SK-N-DZ (cell line): ENCODE data around the gene PCP2. TPM values are rescaled to one million over a fixed set of nuclear protein-coding genes. Genes with fewer than 3 reads are reported as not detected.

Experiments
- DNase-seq: peaks from one replicate; pipeline ENCODE4 v3.0.0-alpha.2; 2015; ENCODE audit warnings: low spot score
- polyA plus RNA-seq, 2 experiments: library from polyadenylated mRNA; depleted of rRNA; stranded (reverse); fragments of >200 nt; gene quantifications; 2 replicates each; pipeline ENCODE4 v1.2.3, GENCODE V29; 2014

Gene PCP2
- polyA plus RNA-seq (2014; cell fraction: cytosol; rRNA removed) = not detected in 2 replicates
- not detected in 2 replicates for polyA plus RNA-seq (2014; cell fraction: nucleus; rRNA removed)

DNA sequence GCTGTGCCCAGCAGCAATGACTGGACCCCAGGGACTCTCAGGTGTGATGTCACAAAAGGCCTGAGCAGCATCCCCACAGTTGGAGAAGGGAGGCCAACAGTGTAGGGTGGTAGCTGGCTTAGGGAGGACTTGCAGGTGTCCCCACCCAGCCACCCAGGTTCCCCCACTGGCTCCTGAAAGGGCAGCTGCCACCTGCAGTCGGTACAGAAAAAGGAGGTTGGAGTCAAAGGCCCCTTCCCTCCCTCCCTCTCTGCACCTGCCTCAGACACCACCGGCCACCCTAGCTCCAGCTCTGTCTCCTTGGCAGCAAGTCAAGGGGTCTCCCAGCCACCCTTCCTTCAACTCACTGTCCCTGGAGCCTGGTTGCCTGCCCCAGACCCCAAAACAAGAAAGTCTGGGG lies at the start of gene PCP2:
Gene PCP2, minus strand, starts transcription at position 22 of the 400 bp plus-strand sequence. CDS start 262 bp downstream, outside the sequence.
- DNase-seq = no peak

DNA sequence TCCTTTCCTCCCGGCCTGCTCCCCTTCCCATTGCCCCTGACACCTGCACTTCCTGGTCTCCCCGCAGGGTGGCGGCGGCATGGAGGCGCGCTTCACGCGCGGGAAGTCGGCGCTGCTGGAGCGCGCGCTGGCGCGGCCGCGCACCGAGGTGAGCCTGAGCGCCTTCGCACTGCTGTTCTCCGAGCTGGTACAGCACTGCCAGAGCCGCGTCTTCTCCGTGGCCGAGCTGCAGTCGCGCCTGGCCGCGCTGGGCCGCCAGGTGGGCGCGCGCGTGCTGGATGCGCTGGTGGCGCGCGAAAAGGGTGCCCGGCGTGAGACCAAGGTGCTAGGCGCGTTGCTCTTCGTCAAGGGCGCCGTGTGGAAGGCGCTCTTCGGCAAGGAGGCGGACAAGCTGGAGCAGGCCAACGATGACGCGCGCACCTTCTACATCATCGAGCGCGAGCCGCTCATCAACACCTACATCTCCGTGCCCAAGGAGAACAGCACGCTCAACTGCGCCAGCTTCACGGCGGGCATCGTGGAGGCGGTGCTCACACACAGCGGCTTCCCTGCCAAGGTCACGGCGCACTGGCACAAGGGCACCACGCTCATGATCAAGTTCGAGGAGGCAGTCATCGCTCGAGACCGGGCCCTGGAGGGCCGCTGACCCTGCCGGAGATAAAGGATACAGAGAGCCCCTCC lies 48.8 kb upstream of the PCP2 start:
- no peak for DNase-seq

DNA sequence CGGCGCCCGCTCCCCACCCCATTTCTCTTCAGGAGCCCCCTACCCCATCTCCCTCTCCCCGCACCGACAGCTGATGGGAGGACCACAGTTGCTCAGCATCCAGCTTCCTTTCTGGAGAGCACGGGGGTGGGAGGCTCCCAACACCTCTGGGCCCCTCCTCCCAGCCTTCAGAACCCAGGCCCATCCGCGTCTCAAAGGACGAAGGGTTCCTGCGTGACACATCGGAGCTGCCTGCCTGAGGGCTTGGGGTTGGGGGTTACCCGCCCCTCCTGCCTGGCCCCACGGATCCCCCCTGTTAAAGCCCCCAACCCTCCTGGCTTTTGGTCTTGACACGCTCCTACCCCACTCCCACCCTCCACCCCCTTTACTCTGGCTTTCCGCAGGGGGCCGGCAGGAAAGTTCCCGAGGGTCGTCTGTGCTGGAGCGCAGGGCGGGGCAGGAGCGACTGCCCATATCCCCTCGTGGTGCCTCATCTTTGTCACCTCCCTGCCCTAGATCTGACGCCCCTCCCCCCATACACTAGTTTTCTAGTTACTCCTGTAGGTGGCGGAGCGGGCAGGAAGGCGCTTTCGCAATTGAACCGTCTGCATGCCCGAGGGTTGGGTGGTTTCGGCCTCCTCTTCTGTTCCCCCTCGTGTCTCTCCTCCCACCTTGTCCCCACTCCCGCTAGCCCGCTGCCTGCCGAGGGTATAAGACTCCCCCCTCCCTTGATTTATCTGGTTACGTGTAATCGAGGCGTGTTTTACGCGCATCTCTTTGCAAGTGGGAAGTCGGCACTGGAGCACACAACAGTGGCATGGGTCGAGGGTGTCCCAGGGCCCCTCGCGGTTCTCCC lies 48.0 kb upstream of the PCP2 start:
- DNase-seq = peak; percentile 71

DNA sequence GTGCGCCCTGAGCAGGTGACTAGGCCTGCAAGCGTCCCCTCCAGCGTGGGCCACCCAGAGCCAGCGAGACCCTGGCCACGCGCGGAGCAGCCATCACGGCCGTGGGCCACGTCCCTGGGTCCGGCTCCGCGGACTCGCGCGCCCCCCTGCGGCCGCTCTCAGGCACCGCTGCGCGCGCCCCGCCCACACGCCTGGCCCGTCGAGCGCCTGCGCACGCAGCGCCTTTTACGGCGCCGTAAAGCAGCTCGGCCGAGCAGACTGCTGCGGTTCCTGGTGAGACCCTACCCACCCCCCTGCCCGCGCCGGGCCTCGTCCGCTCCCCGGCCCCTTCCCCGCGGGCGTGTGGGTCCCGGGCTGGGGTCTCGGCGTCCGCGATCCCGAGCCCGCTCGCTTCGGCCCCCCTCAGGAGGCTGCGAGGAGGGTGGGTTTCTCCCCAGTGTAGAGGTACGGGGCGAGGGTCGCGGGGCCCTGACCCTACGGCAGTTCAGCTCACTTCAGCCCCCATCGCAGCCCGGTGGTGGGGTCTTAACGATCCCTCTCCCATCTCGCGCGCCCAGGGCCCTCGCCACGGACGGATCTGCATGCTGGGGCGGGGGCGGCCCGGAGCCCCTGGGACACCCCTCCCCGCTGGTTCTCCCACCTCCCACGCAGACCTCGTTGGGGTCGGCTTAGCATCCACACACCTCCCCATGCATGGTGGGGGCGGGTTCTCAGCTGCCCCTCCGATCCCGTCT lies 47.3 kb upstream of the PCP2 start, which contains the start of gene TRAPPC5:
Gene TRAPPC5, plus strand, starts transcription at position 228 of the 734 bp plus-strand sequence. CDS start 1,421 bp downstream, outside the sequence.
- peak; percentile 75 for DNase-seq

DNA sequence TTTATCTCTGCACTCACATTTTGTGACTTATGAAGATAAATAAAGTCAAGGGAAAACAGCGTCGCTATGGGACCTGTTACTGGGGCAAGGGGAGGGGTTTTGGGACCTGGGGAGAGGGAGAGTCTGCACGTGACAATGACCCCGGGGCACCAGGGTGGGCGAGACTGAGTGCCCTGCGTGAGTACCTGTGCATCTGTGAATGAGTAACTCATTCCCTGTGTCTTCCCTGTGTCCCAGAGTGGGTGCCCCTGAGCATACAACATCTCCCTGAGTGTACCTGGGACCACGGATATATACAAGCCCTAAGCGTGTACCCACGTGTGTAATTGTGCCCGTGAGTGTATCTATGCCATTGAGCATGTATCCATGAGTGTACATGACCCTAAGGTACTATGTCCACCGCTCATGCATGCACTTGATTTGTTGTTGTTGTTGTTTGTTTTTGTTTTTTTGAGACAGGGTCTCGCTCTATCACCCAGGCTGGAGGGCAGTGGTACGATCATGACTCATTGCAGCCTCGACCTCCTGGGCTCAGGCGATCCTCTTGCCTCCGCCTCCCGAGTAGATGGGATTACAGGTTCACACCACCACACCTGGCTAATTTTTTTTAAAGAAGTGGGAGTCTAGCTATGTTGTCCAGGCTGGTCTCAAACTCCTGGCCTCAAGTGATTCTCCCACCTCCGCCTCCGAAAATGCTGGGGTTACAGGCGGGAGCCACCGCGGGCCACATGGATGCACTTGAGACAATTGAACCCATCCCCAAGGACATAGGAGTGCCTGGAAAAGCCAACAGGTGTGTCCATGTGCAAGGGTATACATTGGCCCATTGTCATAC lies 46.5 kb upstream of the PCP2 start:
- no peak for DNase-seq

DNA sequence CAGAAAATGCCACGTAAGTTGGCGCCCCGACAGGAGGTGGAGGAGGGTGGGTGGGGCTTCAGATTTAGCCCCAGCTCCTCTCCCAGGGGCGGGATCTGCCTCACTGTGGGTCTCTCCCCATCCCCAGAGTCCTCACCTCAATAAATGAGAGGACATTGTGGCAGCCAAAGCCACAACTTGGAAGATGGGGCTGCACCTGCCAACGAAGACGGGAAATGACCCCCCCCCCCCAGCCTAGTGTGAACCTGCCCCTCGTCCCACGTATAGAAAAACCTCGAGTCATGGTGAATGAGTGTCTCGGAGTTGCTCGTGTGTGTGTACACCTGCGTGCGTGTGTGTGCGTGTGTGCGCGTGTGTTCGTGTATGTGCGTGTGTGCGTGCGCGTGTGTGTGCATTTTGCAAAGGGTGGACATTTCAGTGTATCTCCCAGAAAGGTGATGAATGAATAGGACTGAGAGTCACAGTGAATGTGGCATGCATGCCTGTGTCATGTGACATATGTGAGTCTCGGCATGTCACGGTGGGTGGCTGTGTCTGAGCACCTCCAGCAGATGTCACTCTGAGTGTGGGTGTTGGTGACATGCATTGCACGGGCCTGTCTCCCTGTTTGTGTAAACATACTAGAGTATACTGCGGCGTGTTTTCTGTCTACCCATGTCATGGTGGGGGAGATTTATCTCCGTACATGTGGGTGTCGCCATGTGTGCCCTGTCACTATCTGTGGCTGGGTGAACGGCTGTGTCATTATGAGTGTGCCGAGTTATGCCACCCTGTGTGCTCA lies 45.6 kb upstream of the PCP2 start:
- DNase-seq = peak; percentile 42

DNA sequence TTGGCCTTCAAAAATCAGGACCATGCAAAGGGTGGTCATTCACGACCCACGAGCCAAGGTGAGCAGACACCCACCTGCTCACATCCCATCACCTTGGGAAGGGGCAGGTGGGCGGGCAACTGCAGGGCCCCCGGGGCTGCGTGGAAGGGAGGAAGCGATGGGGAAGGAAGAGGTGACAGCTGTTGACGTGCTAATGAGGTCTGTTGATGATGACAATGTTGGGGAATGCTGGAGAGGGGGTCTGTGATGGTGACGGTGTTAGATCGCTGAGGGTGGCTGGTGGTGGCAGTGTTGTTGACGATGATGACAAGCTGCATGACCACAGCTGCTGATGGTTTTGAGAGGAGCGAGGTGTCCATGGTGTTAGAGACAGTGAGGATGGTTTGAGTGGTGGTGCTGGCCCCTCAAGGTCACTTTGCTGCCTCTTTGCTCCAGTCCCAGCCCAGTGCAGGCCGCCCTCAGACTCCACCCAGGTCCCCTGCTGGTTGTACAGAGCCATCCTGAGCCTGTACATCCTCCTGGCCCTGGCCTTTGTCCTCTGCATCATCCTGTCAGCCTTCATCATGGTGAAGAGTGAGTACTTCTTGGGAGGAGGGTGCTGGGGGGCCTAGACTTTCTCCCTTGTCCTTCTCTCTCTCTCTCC lies 44.3 kb upstream of the PCP2 start:
- no peak for DNase-seq

DNA sequence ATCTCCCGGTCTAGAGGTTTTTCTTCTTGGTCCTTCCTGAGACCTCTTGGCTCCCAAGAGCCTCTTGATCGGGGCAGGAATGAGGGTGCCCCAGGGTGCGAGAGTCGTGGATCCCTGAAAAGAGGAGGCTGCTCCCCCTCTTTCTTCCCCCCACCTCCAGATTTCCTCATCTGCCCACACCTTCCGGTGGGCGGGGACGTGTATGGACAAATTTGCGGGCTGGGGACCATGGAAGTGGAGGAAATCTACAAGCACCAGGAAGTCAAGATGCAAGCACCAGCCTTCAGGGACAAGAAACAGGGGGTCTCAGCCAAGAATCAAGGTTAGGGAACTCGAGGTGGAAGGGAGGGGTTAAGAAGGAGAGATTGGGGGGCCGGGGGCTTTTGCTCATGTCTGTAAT lies 43.3 kb upstream of the PCP2 start, which contains the start of gene MCEMP1:
Gene MCEMP1, plus strand, starts transcription at position 237 of the 400 bp plus-strand sequence. Its CDS starts 31 bp downstream, at position 268.
- DNase-seq = no peak

DNA sequence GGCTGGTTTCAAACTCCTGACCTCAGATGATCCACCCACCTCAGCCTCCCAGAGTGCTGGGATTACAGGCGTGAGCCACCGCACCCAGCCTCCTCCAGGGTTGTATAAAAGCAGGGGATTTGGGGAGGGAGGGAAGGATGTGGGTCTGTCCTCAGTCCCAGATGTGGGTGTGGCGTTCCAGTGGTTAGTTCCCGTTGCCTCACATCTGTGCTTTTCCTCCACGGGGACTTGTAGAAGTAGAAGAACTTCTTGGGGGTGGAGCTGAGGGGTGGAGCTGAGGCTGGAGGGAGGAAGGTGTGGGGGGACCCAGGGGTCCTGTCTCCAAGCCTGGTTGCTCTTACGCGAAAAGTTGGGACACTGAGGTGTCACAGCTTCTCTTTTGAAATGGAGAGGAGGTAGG lies 42.9 kb upstream of the PCP2 start:
- no peak for DNase-seq

DNA sequence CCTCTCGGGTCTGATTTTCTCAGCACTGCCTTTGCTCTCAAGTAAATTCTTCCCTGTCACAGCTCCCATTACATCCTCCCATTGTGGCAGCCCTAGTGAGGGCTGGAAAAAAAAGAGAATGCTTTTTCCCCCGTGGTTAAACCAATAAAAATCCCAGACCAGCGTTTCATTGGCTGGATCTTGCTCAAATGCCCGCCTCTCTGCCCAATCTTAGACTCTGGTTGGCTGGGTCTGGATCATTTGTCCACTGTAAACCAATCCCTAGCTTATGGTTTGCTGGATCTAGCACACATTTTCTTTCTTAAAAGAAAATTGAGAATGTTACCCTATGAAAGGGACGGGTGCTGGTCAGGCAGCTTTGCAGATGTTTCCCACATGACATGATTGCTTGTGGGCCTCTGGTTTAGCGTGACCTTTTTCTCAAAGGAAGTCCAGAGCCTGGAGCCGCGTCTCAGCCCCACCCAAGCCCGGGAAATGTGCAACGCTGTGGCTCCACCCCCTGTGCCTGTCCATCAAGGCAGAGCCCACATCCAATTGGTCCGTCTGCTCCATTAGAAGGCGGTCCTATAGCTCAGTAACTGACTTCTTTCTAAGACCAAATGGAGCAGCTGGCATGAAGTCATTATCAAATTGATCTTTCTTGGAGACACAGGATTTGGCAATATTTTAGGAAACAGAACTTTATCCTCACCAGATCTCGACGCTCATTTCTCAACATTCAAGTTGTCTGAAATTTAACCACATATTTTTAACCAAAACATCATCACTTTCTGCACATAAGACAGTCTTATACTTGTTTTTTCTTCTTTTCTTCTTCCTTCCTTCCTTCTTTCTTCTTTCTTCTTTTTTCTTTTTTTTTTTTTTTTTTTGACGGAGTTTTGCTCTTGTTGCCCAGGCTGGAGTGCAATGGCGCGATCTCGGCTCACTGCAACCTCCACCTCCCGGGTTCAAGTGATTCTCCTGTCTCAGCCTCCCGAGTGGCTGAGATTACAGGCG lies 40.8 kb upstream of the PCP2 start:
- peak; percentile 62 for DNase-seq

DNA sequence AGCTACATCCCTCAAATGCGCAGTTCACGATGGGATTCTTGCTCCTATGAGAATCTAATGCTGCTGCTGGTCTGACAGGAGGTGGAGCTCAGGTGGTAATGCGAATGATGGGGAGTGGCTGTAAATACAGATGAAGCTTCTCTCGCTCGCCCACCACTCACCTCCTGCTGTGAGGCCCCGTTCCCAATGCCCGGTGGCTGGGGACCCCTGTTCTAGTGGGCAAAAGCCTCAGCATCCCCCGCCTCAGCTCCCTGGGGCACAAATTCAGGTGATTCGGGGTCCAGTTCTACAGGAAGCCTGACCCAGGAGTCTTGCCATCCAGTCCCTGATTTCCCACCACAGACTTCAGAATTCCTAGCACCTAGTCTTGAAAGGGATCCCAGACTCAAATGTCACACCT lies 39.0 kb upstream of the PCP2 start:
- no peak for DNase-seq

DNA sequence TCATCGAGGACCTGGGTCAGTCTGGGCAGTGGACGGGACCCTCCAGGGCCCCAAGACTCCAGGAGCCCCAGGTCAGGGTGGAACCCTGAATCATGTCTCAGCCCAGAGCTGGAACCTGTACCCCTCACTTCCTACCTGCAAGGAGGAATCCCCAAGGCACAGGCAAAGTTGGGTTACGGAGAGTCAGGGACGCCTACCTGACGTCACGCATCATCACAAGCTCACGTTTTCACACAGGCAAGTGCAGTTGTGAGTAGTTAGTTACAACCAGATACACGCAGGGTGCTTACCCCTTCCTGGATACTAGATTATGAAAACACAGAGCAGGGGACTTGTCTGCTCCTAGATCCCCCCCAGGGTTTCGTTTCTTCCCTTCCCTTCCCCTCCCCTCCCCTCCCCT lies 37.3 kb upstream of the PCP2 start:
- no peak for DNase-seq

DNA sequence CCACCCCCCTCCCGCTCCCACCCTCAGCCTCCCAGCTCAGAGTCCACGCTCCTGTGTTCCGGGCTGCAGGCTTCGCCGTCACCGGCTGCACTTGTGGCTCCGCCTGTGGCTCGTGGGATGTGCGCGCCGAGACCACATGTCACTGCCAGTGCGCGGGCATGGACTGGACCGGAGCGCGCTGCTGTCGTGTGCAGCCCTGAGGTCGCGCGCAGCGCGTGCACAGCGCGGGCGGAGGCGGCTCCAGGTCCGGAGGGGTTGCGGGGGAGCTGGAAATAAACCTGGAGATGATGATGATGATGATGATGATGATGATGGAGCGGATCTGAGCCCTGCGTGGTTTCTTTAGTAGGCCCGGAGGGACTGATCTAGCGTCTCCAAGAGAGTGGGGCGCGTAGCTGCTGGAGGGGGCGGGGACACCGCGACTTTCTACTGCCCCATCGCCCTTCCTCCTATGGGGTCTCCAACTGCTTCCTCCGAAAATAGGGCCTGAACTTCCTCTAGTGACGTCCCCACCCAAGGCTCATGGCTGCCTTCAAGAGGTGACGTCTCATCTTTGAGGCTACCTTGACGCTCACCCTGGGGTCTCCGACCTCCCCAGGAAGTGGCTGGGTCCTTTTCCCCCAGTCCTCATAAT lies 36.7 kb upstream of the PCP2 start:
- DNase-seq = no peak

DNA sequence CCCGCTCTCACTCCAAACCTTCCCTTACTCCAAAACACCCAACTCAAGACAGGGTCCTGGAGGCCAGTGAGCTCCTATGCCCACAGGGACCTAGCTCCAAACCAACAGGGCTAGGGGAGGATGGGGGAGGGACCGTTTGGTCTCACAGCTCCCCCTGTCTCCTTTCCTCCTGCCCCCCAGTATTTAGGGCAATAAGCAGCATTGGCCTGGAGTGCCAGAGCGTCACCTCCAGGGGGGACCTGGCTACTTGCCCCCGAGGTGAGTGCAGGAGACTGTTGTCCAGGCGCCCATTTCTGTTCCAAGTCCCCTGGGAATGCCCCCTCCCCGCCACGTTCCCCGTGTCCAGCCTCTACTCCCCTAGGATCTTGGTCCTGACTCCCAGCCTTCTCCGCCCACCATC lies 36.1 kb upstream of the PCP2 start:
- no peak for DNase-seq

DNA sequence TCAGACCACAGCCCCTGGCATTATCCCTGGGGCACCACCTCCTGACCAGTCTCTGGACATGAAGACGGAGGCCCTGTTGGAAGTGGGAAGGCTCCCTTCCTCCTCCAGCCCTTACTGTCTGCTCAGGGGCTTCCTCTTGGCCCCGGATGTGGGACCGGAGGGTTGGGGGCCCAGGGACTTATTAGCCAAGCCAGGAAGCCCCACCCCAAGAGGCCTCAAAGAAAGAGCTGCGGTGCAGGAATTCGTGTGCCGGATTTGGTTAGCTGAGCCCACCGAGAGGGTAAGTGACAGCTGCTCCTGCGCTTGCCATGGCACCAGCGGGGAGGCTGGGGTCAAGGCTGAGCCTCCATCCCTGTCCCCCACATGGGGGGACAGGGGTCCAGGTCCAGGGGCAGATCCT lies 35.3 kb upstream of the PCP2 start, which contains the start of gene RETN:
Gene RETN, plus strand, starts transcription at position 208 of the 400 bp plus-strand sequence. CDS start 278 bp downstream, outside the sequence.
- DNase-seq = no peak

DNA sequence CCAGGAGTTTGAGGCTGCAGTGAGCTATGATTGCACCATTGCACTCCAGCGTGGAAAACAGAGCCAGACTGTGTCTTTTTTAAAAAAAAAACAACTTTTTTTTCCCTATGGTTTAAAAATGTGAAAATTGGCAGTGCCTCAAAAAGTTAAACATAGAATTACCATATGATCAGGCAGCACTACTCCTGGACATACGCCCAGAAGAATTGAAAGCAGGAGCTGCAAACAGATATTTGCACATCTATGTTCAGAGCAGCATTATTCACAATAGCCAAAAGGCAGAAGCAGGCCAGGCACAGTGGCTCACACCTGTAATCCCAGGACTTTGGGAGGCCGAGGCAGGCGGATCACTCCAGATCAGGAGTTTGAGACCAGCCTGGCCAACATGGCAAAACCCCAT lies 31.6 kb upstream of the PCP2 start:
- DNase-seq = no peak

DNA sequence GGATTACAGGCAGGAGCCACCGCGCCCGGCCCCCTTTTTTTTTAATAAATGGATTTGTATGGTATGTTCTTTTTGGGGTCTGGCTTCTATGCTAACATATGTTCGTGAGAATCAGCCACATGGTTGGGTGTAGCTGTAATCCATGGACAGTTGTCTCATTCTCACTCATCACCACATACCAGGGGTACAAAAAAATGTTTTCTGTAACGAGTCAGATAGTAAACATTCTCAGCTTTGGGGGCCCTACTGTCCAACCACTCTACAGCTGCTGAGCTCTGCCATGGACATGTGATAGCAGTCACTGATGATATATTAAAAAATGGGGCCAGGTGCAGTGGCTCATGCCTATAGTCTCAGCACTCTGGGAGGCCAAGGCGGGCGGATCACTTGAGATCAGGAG lies 30.2 kb upstream of the PCP2 start:
- no peak for DNase-seq

DNA sequence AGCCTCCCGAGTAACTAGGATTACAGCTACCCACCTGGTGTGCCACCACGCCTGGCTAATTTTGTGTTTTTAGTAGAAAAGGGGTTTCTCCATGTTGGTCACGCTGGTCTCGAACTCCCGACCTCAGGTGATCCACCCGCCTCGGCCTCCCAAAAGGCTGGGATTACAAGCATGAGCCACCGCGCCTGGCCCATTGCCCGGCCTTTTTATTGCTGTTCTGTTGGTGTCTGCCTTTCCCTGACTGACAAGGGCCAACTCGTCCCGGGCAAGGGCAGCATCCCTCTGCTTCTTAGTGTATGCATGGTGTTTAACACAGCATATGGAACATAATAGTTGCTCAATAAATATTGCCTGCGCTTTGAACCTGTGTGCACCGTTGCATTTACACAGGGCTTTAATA lies 29.1 kb upstream of the PCP2 start:
- DNase-seq = no peak
